Hepatocyte (in vitro differentiated cells): ENCODE measurements around the gene NID1.

ENCODE experiments used
- CTCF ChIP-seq: fragments of 200-600 bp; sonication (generic); IDR thresholded peaks from 2 replicates; pipeline ENCODE4 v1.5.1; 2016; ENCODE audit warnings: antibody characterized with exemption, mild to moderate bottlenecking; ENCODE audit not compliant: poor library complexity
- EZH2 ChIP-seq: fragments of 200-600 bp; sonication (generic); IDR thresholded peaks from 2 replicates; pipeline ENCODE4 v1.6.1; 2016; ENCODE audit warnings: antibody characterized with exemption, mild to moderate bottlenecking, borderline replicate concordance

- no peak for TF ChIP-seq CTCF
- TF ChIP-seq EZH2: no peak
Measured at GRCh38 chr1:235990330-235990795, 74.5 kb downstream of the NID1 start.
